GM18511 (cell line): ENCODE results near the gene KASH5.

ENCODE experiments used
- ATAC-seq: cut with Tn5 transposase; IDR thresholded peaks from one replicate; pipeline ENCODE4 v1.9.1; 2021; ENCODE audit warnings: mild to moderate bottlenecking, moderate library complexity; ENCODE audit not compliant: unreplicated experiment

The KASH5 gene

GRCh38 chr19:49387936-49388372, at the start of gene KASH5:
Gene KASH5, plus strand, starts transcription at chr19:49388249. Its CDS starts 2,635 bp downstream, at chr19:49390884.
- ATAC-seq: peak; percentile 54

GRCh38 chr19:49338691-49339300, 49.3 kb upstream of the KASH5 start:
- no peak for ATAC-seq

- no peak for ATAC-seq
Measured at GRCh38 chr19:49339301-49340068, 48.6 kb upstream of the KASH5 start.

- peak; percentile 77 for ATAC-seq
Measured at GRCh38 chr19:49340069-49340864, 47.8 kb upstream of the KASH5 start.

- no peak for ATAC-seq
Measured at GRCh38 chr19:49340865-49341718, 47.0 kb upstream of the KASH5 start.

- no peak for ATAC-seq
Measured at GRCh38 chr19:49342291-49342721, 45.7 kb upstream of the KASH5 start.

GRCh38 chr19:49343123-49343522, 44.9 kb upstream of the KASH5 start:
- no peak for ATAC-seq

- no peak for ATAC-seq
Measured at GRCh38 chr19:49344505-49345423, 43.3 kb upstream of the KASH5 start.

- no peak for ATAC-seq
Measured at GRCh38 chr19:49347191-49347590, 40.9 kb upstream of the KASH5 start.

GRCh38 chr19:49347835-49348234, 40.2 kb upstream of the KASH5 start:
- no peak for ATAC-seq

GRCh38 chr19:49348305-49349189, 39.5 kb upstream of the KASH5 start:
- ATAC-seq: no peak

- ATAC-seq: no peak
Measured at GRCh38 chr19:49349567-49349966, 38.5 kb upstream of the KASH5 start.

GRCh38 chr19:49355909-49356353, 32.1 kb upstream of the KASH5 start:
- ATAC-seq: no peak

- ATAC-seq: no peak
Measured at GRCh38 chr19:49356382-49356781, 31.7 kb upstream of the KASH5 start.

- no peak for ATAC-seq
Measured at GRCh38 chr19:49357186-49357585, 30.9 kb upstream of the KASH5 start.

- no peak for ATAC-seq
Measured at GRCh38 chr19:49359851-49360820, 27.9 kb upstream of the KASH5 start.

- ATAC-seq: no peak
Measured at GRCh38 chr19:49361438-49362047, 26.5 kb upstream of the KASH5 start.
